ENCODE measurements around the gene SLC16A4.
A peak's percentile ranks its signal among the peaks of the same experiment; 100 is the strongest.
"Not testable (repeated sequence)": the region's sequence is repeated elsewhere in the genome, so short reads cannot be mapped to it uniquely, and the experiment has no call there.

The SLC16A4 gene

DNA sequence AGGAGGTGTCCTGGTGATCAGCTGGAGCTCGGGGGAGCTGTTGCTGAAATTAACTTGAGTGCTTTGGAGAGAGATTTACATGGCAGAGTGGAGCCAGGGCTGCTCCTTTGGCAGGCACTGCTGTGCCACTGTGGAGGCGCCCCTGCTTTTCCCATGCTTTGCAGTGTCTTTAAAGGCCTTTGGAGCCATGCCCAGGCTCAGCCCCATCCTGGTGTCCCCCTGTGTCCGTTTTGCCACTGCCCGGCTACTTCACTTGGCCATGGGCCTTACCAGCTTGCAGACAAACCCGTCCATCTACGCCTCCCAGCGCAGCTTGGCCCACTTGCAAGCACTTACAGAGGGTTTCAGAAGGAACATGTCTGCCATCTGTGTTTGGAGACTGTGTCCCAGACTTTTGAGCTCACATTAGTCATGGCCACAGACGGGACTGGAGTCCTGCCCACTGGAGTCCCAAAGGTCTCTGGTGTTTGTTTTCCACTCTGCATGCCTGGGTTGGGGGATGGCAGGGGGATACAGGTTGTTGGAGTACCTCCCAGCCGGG is 34.9 kb upstream of the SLC16A4 start:
- no peaks in the 10 kb centered on the region for H3K9me3 ChIP-seq (ENCODE audit: control insufficient read depth, insufficient read depth, low read length)
- H3K9ac ChIP-seq (ENCODE audit: low read depth, low read length) = no peak overlapping the region
- no peaks in the 10 kb centered on the region for H3K27me3 ChIP-seq (ENCODE audit: control insufficient read depth, insufficient read depth, low read length)
- H3K4me3 ChIP-seq (ENCODE audit: low read depth, low read length) = no peak overlapping the region
- no peaks in the 10 kb centered on the region for H3K36me3 ChIP-seq (ENCODE audit: control insufficient read depth, insufficient read depth, low read length)
- H3K4me1 ChIP-seq (ENCODE audit: control insufficient read depth, insufficient read depth, low read length) = no peaks in the 10 kb centered on the region

DNA sequence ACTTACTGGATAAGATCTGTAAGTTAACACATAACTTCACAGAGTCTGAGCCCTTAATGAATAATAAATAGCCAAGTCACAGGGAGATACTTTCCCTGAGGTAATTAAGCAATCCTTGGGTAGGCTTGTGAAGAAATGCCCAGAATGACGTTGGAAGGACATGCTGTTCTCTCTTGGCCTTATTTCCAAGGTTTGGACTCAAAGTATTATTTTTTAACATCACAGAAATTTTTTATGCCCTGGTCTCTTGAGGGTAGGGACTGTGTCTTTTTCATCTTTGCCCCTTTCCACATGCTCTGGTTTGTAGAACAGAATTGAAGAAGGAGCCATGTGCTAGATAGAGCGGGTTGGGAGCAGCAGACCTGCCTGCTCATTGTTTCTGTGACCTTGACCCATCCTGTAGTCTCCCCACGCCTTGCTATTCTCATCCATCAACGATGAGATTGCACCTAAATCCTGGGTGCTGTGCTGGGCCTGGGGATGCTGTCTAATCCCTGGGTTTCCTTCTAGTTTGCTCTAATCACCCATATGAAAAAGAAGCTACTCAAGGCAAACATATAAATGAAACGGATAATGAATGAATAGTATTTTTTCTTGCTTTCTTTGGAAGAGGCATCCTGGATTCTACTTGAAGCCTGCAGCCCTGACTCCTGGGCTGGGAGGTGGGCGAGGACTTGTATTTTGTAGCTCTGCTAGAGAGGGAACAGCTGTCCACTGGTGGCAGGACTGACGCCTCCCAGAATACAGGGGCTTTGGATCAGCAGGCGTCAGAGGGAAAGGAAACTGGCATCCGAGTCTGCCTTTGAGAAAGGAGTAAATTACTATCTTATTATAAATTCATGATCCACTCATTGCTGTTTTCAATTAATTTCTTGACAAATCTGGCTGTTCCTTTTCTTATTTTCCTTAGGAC is 34.1 kb upstream of the SLC16A4 start:
- H3K27me3 ChIP-seq (ENCODE audit: control insufficient read depth, insufficient read depth, low read length) = no peaks in the 10 kb centered on the region

GRCh38 chr1:110420874-110421793 is 30.3 kb upstream of the SLC16A4 start:
- Histone ChIP-seq H3K27me3 (ENCODE audit: control insufficient read depth, insufficient read depth, low read length) (no peaks in the 10 kb centered on the region), H3K4me1 (ENCODE audit: control insufficient read depth, insufficient read depth, low read length) (no peaks in the 10 kb centered on the region), H3K9ac (ENCODE audit: low read depth, low read length) (no peak overlapping the region), H3K36me3 (ENCODE audit: control insufficient read depth, insufficient read depth, low read length) (no peaks in the 10 kb centered on the region), H3K9me3 (ENCODE audit: control insufficient read depth, insufficient read depth, low read length) (no peaks in the 10 kb centered on the region), H3K4me3 (ENCODE audit: low read depth, low read length) (no peak overlapping the region)

More for the DNA sequence above, 34.1 kb upstream of the SLC16A4 start:
- Histone ChIP-seq H3K36me3 (ENCODE audit: control insufficient read depth, insufficient read depth, low read length) (no peaks in the 10 kb centered on the region), H3K9me3 (ENCODE audit: control insufficient read depth, insufficient read depth, low read length) (no peaks in the 10 kb centered on the region), H3K9ac (ENCODE audit: low read depth, low read length) (no peak overlapping the region), H3K4me1 (ENCODE audit: control insufficient read depth, insufficient read depth, low read length) (no peaks in the 10 kb centered on the region), H3K4me3 (ENCODE audit: low read depth, low read length) (no peak overlapping the region)

DNA sequence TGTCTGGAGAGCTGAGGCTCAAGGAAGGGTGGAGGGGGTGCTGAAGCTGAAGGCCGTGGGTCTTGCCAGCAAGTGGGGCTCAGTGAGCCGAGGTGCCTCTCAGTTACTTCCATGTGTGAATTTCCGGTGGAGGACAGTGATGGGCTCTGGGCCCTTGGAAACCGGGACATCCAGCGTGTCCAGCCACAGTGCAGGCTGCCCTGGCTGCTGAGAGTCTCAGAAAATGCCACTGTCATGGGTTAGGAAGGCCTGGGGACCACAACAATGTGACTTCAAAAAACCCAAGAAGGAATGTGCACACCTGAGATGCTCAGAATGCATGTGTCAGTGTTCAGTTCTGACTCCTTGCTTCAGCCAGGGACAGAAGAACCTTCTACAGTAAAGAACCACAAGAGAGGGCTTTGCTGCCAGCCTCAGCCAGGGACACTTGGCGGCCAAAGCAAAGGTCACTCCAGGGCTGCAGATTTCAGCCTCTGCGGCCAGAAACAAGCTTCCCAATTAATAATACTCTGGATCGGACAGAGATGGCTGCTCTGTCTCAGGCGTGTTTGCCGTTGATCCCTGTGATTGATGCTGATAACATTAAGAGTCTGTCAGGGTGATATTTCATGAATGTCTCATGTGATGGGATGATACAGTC is 29.3 kb upstream of the SLC16A4 start:
- H3K9ac ChIP-seq (ENCODE audit: low read depth, low read length) = no peak overlapping the region
- H3K36me3 ChIP-seq (ENCODE audit: control insufficient read depth, insufficient read depth, low read length) = no peaks in the 10 kb centered on the region
- H3K9me3 ChIP-seq (ENCODE audit: control insufficient read depth, insufficient read depth, low read length) = no peaks in the 10 kb centered on the region
- H3K27me3 ChIP-seq (ENCODE audit: control insufficient read depth, insufficient read depth, low read length) = no peaks in the 10 kb centered on the region
- H3K4me3 ChIP-seq (ENCODE audit: low read depth, low read length) = no peak overlapping the region
- H3K4me1 ChIP-seq (ENCODE audit: control insufficient read depth, insufficient read depth, low read length) = no peaks in the 10 kb centered on the region

- H3K4me1 ChIP-seq (ENCODE audit: control insufficient read depth, insufficient read depth, low read length) = no peaks in the 10 kb centered on the region
- no peaks in the 10 kb centered on the region for H3K27me3 ChIP-seq (ENCODE audit: control insufficient read depth, insufficient read depth, low read length)
- no peak overlapping the region for H3K9ac ChIP-seq (ENCODE audit: low read depth, low read length)
- H3K9me3 ChIP-seq (ENCODE audit: control insufficient read depth, insufficient read depth, low read length) = no peaks in the 10 kb centered on the region
- H3K4me3 ChIP-seq (ENCODE audit: low read depth, low read length) = no peak overlapping the region
- H3K36me3 ChIP-seq (ENCODE audit: control insufficient read depth, insufficient read depth, low read length) = no peaks in the 10 kb centered on the region
These were observed 27.9 kb upstream of the SLC16A4 start for GRCh38 chr1:110418729-110419128.

GRCh38 chr1:110413045-110413444 is 22.2 kb upstream of the SLC16A4 start:
- H3K9me3 ChIP-seq (ENCODE audit: control insufficient read depth, insufficient read depth, low read length); H3K4me3 ChIP-seq (ENCODE audit: low read depth, low read length); H3K27me3 ChIP-seq (ENCODE audit: control insufficient read depth, insufficient read depth, low read length); H3K4me1 ChIP-seq (ENCODE audit: control insufficient read depth, insufficient read depth, low read length); H3K36me3 ChIP-seq (ENCODE audit: control insufficient read depth, insufficient read depth, low read length): not testable (repeated sequence)
- H3K9ac ChIP-seq (ENCODE audit: low read depth, low read length) = peak overlapping the region; percentile 12

- Histone ChIP-seq H3K9ac (ENCODE audit: low read depth, low read length) (peak overlapping the region; percentile 12), H3K4me3 (ENCODE audit: low read depth, low read length) (no peak overlapping the region), H3K4me1 (ENCODE audit: control insufficient read depth, insufficient read depth, low read length) (peaks cover 3% of the 10 kb centered on the region), H3K9me3 (ENCODE audit: control insufficient read depth, insufficient read depth, low read length) (no peaks in the 10 kb centered on the region), H3K27me3 (ENCODE audit: control insufficient read depth, insufficient read depth, low read length) (no peaks in the 10 kb centered on the region), H3K36me3 (ENCODE audit: control insufficient read depth, insufficient read depth, low read length) (no peaks in the 10 kb centered on the region)
These were observed 21.8 kb upstream of the SLC16A4 start for GRCh38 chr1:110412576-110412975.

DNA sequence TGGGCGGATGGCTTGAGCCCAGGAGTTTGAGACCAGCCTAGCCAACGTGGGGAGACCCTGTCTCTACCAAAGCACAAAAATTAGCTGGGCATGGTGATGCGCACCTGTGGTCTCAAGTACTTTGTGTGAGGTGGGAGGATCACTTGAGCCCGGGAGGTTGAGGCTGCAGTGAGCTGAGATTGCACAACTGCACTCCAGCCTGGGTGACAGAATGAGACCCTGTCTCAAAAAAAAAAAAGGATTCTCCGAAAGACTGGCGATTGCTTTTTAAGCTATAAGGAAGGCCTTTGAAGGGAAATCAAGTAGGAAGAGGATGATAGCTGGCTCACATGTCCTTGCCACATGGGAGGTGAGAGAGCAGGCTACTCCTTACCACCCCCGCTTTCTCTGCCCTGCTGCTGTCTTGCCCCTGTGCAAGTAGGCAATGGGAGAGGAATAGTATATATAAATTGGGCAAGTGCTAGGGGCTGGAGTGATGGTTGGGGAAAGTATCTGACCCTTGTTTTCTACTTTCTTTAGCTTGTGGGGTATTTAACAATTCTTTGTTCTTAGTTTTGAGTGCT is 20.4 kb upstream of the SLC16A4 start:
- H3K4me1 ChIP-seq (ENCODE audit: control insufficient read depth, insufficient read depth, low read length) = peaks cover 3% of the 10 kb centered on the region
- H3K27me3 ChIP-seq (ENCODE audit: control insufficient read depth, insufficient read depth, low read length) = no peaks in the 10 kb centered on the region
- H3K9ac ChIP-seq (ENCODE audit: low read depth, low read length) = no peak overlapping the region
- no peak overlapping the region for H3K4me3 ChIP-seq (ENCODE audit: low read depth, low read length)
- no peaks in the 10 kb centered on the region for H3K36me3 ChIP-seq (ENCODE audit: control insufficient read depth, insufficient read depth, low read length)
- H3K9me3 ChIP-seq (ENCODE audit: control insufficient read depth, insufficient read depth, low read length) = no peaks in the 10 kb centered on the region

DNA sequence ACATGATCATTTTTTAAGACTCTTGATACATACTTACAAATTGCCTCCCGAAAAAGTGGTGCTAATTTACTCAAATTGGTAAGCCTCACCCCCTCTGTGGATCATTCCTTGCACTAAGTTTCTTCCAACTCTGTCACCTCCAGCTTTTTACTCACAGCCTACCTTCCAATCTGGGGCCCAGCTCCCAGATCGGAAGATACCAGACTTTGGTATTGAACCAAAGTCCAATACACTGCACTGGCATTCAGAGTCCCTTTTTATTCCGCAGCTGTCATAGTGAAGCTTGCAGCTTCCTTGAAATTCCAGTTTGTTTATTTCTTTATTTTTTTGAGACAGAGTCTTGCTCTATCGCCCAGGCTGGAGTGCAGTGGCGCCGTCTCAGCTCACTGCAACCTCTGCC is 18.5 kb upstream of the SLC16A4 start:
- Histone ChIP-seq H3K27me3 (ENCODE audit: control insufficient read depth, insufficient read depth, low read length) (no peaks in the 10 kb centered on the region), H3K36me3 (ENCODE audit: control insufficient read depth, insufficient read depth, low read length) (peaks cover under 1% of the 10 kb centered on the region), H3K9me3 (ENCODE audit: control insufficient read depth, insufficient read depth, low read length) (no peaks in the 10 kb centered on the region), H3K9ac (ENCODE audit: low read depth, low read length) (no peak overlapping the region), H3K4me3 (ENCODE audit: low read depth, low read length) (no peak overlapping the region), H3K4me1 (ENCODE audit: control insufficient read depth, insufficient read depth, low read length) (peaks cover 3% of the 10 kb centered on the region)

- Histone ChIP-seq H3K9me3 (ENCODE audit: control insufficient read depth, insufficient read depth, low read length) (no peaks in the 10 kb centered on the region), H3K4me3 (ENCODE audit: low read depth, low read length) (peak overlapping the region; percentile 95), H3K36me3 (ENCODE audit: control insufficient read depth, insufficient read depth, low read length) (peaks cover 4% of the 10 kb centered on the region), H3K4me1 (ENCODE audit: control insufficient read depth, insufficient read depth, low read length) (peaks cover 3% of the 10 kb centered on the region), H3K27me3 (ENCODE audit: control insufficient read depth, insufficient read depth, low read length) (no peaks in the 10 kb centered on the region), H3K9ac (ENCODE audit: low read depth, low read length) (no peak overlapping the region)
These were observed 17.7 kb upstream of the SLC16A4 start for GRCh38 chr1:110408488-110408887.
